H1 (cell line): Measurements from ENCODE around the gene PRKCZ.

ENCODE experiments used
- BCL11A ChIP-seq, 2 experiments: IDR thresholded peaks; one replicate each; pipeline ENCODE4 v1.6.1; 2011; ENCODE audit warnings: low read depth in 2 of 2, low read length in 2 of 2, mild to moderate bottlenecking in 2 of 2
- CHD1 ChIP-seq: IDR thresholded peaks from 2 replicates; pipeline ENCODE4 v1.6.1; 2012; ENCODE audit warnings: low read depth, low read length, improper control_type of control experiment
- CTCF ChIP-seq, 3 experiments: IDR thresholded peaks; 1 replicate in 2 of 3; 2 replicates in 1 of 3; pipeline versions ENCODE4 v1.5.1 to v1.6.1; 2011; ENCODE audit warnings: low read length in 3 of 3, mild to moderate bottlenecking in 3 of 3, inconsistent platforms in 2 of 3, low read depth in 1 of 3, moderate library complexity in 1 of 3; ENCODE audit not compliant: insufficient read depth in 1 of 3; ENCODE audit errors: control extremely low read depth in 1 of 3
- EP300 ChIP-seq, 2 experiments: IDR thresholded peaks; 1 replicate in 1 of 2; 2 replicates in 1 of 2; pipeline ENCODE4 v1.6.1; 2011 to 2012; ENCODE audit warnings: low read depth in 2 of 2, low read length in 2 of 2, mild to moderate bottlenecking in 2 of 2, borderline replicate concordance in 1 of 2, inconsistent platforms in 1 of 2, moderate library complexity in 1 of 2
- EZH2 ChIP-seq: fragments of 200-600 bp; sonication (generic); IDR thresholded peaks from 2 replicates; pipeline ENCODE4 v1.7.1; 2012; ENCODE audit warnings: low read depth, mild to moderate bottlenecking, moderate library complexity, low read length, inconsistent platforms; ENCODE audit not compliant: severe bottlenecking
- HDAC6 ChIP-seq: IDR thresholded peaks from one replicate; pipeline ENCODE4 v1.7.1; 2012; ENCODE audit warnings: low read depth, mild to moderate bottlenecking, inconsistent platforms, low read length, moderate library complexity
- MAFK ChIP-seq: IDR thresholded peaks from 2 replicates; pipeline ENCODE4 v1.6.1; 2012; ENCODE audit warnings: low read depth, mild to moderate bottlenecking, improper control_type of control experiment, low read length
- POLR2A ChIP-seq, 2 experiments: IDR thresholded peaks; 1 replicate in 1 of 2; 2 replicates in 1 of 2; pipeline ENCODE4 v1.6.1; 2011; ENCODE audit warnings: low read depth in 2 of 2, low read length in 2 of 2, mild to moderate bottlenecking in 2 of 2; ENCODE audit errors: control extremely low read depth in 1 of 2
- POLR2AphosphoS5 ChIP-seq: IDR thresholded peaks from 2 replicates; pipeline ENCODE4 v1.6.1; 2011; ENCODE audit warnings: low read depth, low read length
- RNF2 ChIP-seq: fragments of 200-900, 300-1000 bp; sonication (generic); IDR thresholded peaks from 2 replicates; pipeline ENCODE4 v1.7.1; 2016; ENCODE audit warnings: borderline replicate concordance, low read depth, mild to moderate bottlenecking, antibody characterized with exemption, low read length; ENCODE audit not compliant: poor library complexity, severe bottlenecking; ENCODE audit errors: missing control alignments
- SP2 ChIP-seq: IDR thresholded peaks from 2 replicates; pipeline ENCODE4 v1.6.1; 2012; ENCODE audit warnings: mild to moderate bottlenecking, low read length, inconsistent platforms
- YY1 ChIP-seq: IDR thresholded peaks from 2 replicates; pipeline ENCODE4 v1.6.1; 2011; ENCODE audit warnings: low read depth, mild to moderate bottlenecking, low read length
- TF ChIP-seq, protein P1 (sequence below): IDR thresholded peaks from 2 replicates; pipeline ENCODE4 v1.6.1; 2012; ENCODE audit warnings: inconsistent platforms

DNA sequence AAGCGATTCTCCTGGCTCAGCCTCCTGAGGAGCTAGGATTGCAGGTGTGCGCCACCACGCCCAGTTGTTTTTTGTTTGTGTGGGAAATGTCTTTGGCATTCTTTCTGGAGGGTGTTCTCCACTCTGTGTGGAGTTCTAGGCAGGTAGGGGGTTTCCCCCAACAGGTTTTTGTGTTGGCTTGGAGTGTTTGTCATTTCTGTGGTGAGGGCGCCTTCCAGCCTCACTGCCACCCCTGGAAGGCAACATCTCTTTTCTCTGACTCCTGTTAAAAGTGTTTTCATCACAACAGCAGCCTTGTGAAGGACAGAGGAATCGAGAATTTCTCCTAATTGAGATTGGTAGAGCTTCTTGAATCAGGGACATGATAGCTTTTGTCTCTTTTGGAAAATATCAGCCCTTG lies 69.7 kb downstream of the PRKCZ start:
- TF ChIP-seq POLR2A (IDR thresholded peaks at IDR 0.05; ENCODE audit: control extremely low read depth in 1 of 2, low read depth in 2 of 2, low read length in 2 of 2) (no peak), RNF2 (no peak), EZH2 (no peak), SP2 (no peak), CTCF (IDR thresholded peaks at IDR 0.05; ENCODE audit: control extremely low read depth in 1 of 3, insufficient read depth in 1 of 3, low read depth in 1 of 3, low read length in 3 of 3) (no peak), POLR2AphosphoS5 (no peak), EP300 (IDR thresholded peaks at IDR 0.05; ENCODE audit: borderline replicate concordance in 1 of 2, low read depth in 2 of 2, low read length in 2 of 2) (no peak), YY1 (no peak), MAFK (no peak), CHD1 (no peak), HDAC6 (no peak), BCL11A (IDR thresholded peaks at IDR 0.05; ENCODE audit: low read depth in 2 of 2, low read length in 2 of 2) (no peak)
- TF ChIP-seq, protein P1, sequence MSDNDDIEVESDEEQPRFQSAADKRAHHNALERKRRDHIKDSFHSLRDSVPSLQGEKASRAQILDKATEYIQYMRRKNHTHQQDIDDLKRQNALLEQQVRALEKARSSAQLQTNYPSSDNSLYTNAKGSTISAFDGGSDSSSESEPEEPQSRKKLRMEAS = no peak
